Measurements from ENCODE around the gene TTBK2.
A peak's percentile ranks its signal among the peaks of the same experiment; 100 is the strongest.
"Not testable (repeated sequence)": the region's sequence is repeated elsewhere in the genome, so short reads cannot be mapped to it uniquely, and the experiment has no call there.

TTBK2 gene

DNA sequence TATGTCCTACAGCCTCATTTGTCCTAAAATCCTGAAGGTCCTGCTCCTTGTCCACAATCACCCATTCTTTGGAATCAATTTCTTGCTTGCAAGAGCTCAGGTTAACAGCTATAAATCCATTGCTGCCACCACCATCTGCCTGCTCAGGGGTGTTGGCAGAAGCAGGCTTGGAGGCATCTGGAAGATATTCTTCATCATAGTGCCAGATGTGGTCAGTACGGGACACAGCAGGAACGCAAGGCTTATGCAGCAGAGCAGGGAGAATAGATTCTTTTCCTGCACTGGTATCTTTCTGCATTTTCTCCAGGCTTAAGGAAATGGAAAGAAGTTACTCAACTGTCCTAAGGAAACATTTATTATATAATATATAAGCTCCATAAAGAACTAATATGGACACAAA is 145.2 kb downstream of the TTBK2 start:
- DNase-seq (ENCODE audit: extremely low read depth, low read depth): peak; percentile 10
- TF ChIP-seq CTCF (IDR thresholded peaks at IDR 0.05; ENCODE audit: low read depth, low read length, missing control alignments): no peak
- no peak overlapping the region for H3K4me3 ChIP-seq (replicated peaks; ENCODE audit: low read depth, low read length)

- no peak for TF ChIP-seq CTCF (IDR thresholded peaks at IDR 0.05; ENCODE audit: low read depth, low read length, missing control alignments)
- no peak for DNase-seq (ENCODE audit: extremely low read depth, low read depth)
- no peak overlapping the region for H3K4me3 ChIP-seq (replicated peaks; ENCODE audit: low read depth, low read length)
Observed at GRCh38 chr15:42772901-42773300, 147.7 kb downstream of the TTBK2 start.

GRCh38 chr15:42772144-42772543 is 148.4 kb downstream of the TTBK2 start:
- no peak for TF ChIP-seq CTCF (IDR thresholded peaks at IDR 0.05; ENCODE audit: low read depth, low read length, missing control alignments)
- no peak overlapping the region for H3K4me3 ChIP-seq (replicated peaks; ENCODE audit: low read depth, low read length)
- DNase-seq (ENCODE audit: extremely low read depth, low read depth): no peak

- DNase-seq (ENCODE audit: extremely low read depth, low read depth); H3K4me3 ChIP-seq (replicated peaks; ENCODE audit: low read depth, low read length): not testable (repeated sequence)
Observed at GRCh38 chr15:42766109-42766508, 154.5 kb downstream of the TTBK2 start.

GRCh38 chr15:42764154-42764731 is 156.3 kb downstream of the TTBK2 start:
- H3K4me3 ChIP-seq (replicated peaks; ENCODE audit: low read depth, low read length); DNase-seq (ENCODE audit: extremely low read depth, low read depth): not testable (repeated sequence)

- H3K4me3 ChIP-seq (replicated peaks; ENCODE audit: low read depth, low read length); DNase-seq (ENCODE audit: extremely low read depth, low read depth): not testable (repeated sequence)
Observed at GRCh38 chr15:42761813-42762212, 158.8 kb downstream of the TTBK2 start.

DNA sequence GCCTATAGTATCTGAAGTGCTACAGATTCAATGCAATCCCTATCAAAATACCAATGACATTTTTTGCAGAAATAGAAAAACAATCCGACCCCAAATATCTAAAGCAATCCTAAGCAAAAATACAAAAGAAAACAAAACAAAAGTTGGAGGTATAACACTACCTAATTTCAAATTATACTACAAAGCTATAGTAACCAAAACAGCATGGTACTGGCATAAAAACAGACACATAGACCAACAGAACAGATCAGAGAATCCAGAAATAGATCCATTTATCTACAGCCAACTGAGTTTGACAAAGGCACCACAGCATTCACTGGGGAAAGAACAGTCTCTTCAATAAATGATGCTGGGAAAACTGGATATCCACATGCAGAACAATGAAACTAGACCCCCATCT is 159.8 kb downstream of the TTBK2 start:
- no peak for TF ChIP-seq CTCF (IDR thresholded peaks at IDR 0.05; ENCODE audit: low read depth, low read length, missing control alignments)
- no peak overlapping the region for H3K4me3 ChIP-seq (replicated peaks; ENCODE audit: low read depth, low read length)
- DNase-seq (ENCODE audit: extremely low read depth, low read depth): no peak

DNA sequence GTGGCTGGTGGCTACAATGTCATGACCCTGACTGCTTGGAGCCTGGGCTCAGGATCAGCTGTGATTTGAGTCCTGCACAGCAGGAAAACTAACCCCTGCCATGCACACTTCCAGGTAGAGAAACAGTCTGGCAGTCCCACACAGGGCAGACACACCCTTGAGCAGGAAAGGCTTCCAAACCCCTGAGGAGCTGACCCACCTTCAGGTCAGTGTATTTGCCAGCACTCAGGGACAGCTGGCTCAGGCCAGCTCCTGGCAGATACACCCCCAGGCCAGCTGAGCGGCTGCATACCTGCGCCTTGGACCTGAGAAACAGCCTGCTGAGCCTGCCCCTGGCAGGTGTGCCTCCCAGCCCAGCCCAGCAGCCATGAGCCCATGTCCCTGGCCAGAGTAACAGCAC is 161.5 kb downstream of the TTBK2 start:
- TF ChIP-seq CTCF (IDR thresholded peaks at IDR 0.05; ENCODE audit: low read depth, low read length, missing control alignments): no peak
- DNase-seq (ENCODE audit: extremely low read depth, low read depth): no peak
- H3K4me3 ChIP-seq (replicated peaks; ENCODE audit: low read depth, low read length): no peak overlapping the region

Data from HFF-Myc (cell line).